GM12865 (cell line): ENCODE data around the gene ALOX12.

Experiments used
- DNase-seq: peaks from one replicate; pipeline ENCODE4 v3.0.0; 2010; ENCODE audit warnings: low read depth
- H3K4me3 ChIP-seq: 2 replicates; pipeline ENCODE4 v1.5.1; 2011; ENCODE audit warnings: mild to moderate bottlenecking, low read depth, low read length, control low read depth
- CTCF ChIP-seq: IDR thresholded peaks from 2 replicates; pipeline ENCODE4 v1.5.1; 2011; ENCODE audit warnings: low read length, control low read depth, low read depth, inconsistent platforms; ENCODE audit not compliant: insufficient read depth; ENCODE audit errors: missing control alignments

ALOX12 gene

GRCh38 chr17:6994118-6994598 lies 1.7 kb upstream of the ALOX12 start:
- H3K4me3 ChIP-seq = no peak overlapping the region
- no peak for DNase-seq
- no peak for TF ChIP-seq CTCF

- TF ChIP-seq CTCF = no peak
- no peak for DNase-seq
- H3K4me3 ChIP-seq = no peak overlapping the region
Measured at GRCh38 chr17:6994666-6995256, 1.1 kb upstream of the ALOX12 start.

- TF ChIP-seq CTCF = no peak
- no peak overlapping the region for H3K4me3 ChIP-seq
- no peak for DNase-seq
Measured at GRCh38 chr17:6996256-6997011, 585 bp downstream of the ALOX12 start.

GRCh38 chr17:6997171-6997570 lies 1.3 kb downstream of the ALOX12 start:
- TF ChIP-seq CTCF = no peak
- H3K4me3 ChIP-seq = no peak overlapping the region
- DNase-seq = no peak

GRCh38 chr17:6998855-6999508 lies 3.1 kb downstream of the ALOX12 start:
- TF ChIP-seq CTCF = no peak
- no peak overlapping the region for H3K4me3 ChIP-seq
- no peak for DNase-seq

- peak; percentile 58 for TF ChIP-seq CTCF
- DNase-seq = peak; percentile 64
- no peak overlapping the region for H3K4me3 ChIP-seq
Measured at GRCh38 chr17:7001318-7001961, 5.6 kb downstream of the ALOX12 start.
